ENCODE results near the gene ELL2. TPM values are rescaled to one million over a fixed set of nuclear protein-coding genes. Genes with fewer than 3 reads are reported as not detected.

Gene ELL2
- total RNA-seq, 1 experiment from 2014 or later: 27.5 TPM

DNA sequence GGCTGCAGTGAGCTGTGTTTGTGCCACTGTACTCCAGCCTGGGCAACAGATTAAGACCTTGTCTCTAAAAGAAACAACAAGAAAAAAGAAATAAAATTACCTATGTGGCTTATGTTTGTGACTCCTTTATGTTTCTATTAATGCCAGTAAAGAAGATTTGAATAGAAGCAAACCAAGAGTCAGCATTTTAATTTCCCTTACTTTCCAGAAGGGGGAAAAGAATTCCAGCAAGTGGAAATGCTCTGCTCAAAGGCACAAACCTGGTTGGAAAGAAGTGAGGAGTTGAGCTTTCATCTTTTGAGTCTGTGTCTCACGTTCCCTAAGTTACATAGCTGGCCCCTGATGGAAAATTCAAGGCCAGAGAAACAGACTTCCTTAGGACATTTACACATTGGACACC, 23.6 kb upstream of the ELL2 start:
- Histone ChIP-seq H3K18ac (ENCODE audit: insufficient read length, low read depth, low read length) (no peak overlapping the region), H3K23ac (ENCODE audit: insufficient read length, low read depth, low read length) (no peak overlapping the region), H3K79me1 (ENCODE audit: insufficient read depth, low read depth, low read length, poor library complexity, severe bottlenecking) (no peaks in the 10 kb centered on the region), H3K14ac (ENCODE audit: insufficient read depth, low read length) (no peak overlapping the region), H3K4ac (ENCODE audit: low read depth, low read length) (no peak overlapping the region), H4K5ac (ENCODE audit: insufficient read length, low read depth, low read length) (no peak overlapping the region), H2BK20ac (ENCODE audit: low read depth, low read length, poor library complexity, severe bottlenecking) (no peak overlapping the region), H2BK12ac (ENCODE audit: insufficient read length, low read depth, low read length) (no peak overlapping the region), H2AK5ac (ENCODE audit: insufficient read length, low read length) (no peak overlapping the region), H3K79me2 (ENCODE audit: insufficient read depth, low read length) (no peaks in the 10 kb centered on the region), H3K9me3 (ENCODE audit: control insufficient read depth, low read depth, low read length) (no peaks in the 10 kb centered on the region), H3K27me3 (ENCODE audit: insufficient read depth, low read length) (no peaks in the 10 kb centered on the region), H3K4me2 (ENCODE audit: insufficient read depth, insufficient read length, low read length) (no peak overlapping the region), H2BK5ac (ENCODE audit: insufficient read length, low read length) (no peak overlapping the region), H4K20me1 (ENCODE audit: control insufficient read depth, insufficient read depth, insufficient read length) (no peaks in the 10 kb centered on the region), H3K4me1 (ENCODE audit: insufficient read depth, low read length) (no peaks in the 10 kb centered on the region), H2BK15ac (ENCODE audit: low read depth, low read length) (no peak overlapping the region), H3T11ph (ENCODE audit: low read length) (no peak overlapping the region), H2BK120ac (ENCODE audit: low read depth, low read length, poor library complexity, severe bottlenecking) (no peak overlapping the region), H3K9ac (ENCODE audit: extremely low read depth, insufficient read length, low read length) (no peak overlapping the region), H3K56ac (ENCODE audit: insufficient read length, low read depth, low read length) (no peak overlapping the region), H4K8ac (replicated peaks; ENCODE audit: insufficient read length, low read depth, low read length) (no peak overlapping the region), H3K23me2 (ENCODE audit: insufficient read length, low read depth, low read length, poor library complexity, severe bottlenecking) (no peaks in the 10 kb centered on the region), H4K91ac (ENCODE audit: insufficient read length, low read depth, low read length) (no peak overlapping the region), H3K27ac (ENCODE audit: insufficient read length, low read depth, low read length) (no peak overlapping the region), H2AFZ (ENCODE audit: low read length) (no peak overlapping the region)
- H3K27me3 Mint-ChIP-seq (ENCODE audit: low read depth): no peaks in the 10 kb centered on the region
- H3K9me3 Mint-ChIP-seq: no peaks in the 10 kb centered on the region
- TF ChIP-seq, protein P1, sequence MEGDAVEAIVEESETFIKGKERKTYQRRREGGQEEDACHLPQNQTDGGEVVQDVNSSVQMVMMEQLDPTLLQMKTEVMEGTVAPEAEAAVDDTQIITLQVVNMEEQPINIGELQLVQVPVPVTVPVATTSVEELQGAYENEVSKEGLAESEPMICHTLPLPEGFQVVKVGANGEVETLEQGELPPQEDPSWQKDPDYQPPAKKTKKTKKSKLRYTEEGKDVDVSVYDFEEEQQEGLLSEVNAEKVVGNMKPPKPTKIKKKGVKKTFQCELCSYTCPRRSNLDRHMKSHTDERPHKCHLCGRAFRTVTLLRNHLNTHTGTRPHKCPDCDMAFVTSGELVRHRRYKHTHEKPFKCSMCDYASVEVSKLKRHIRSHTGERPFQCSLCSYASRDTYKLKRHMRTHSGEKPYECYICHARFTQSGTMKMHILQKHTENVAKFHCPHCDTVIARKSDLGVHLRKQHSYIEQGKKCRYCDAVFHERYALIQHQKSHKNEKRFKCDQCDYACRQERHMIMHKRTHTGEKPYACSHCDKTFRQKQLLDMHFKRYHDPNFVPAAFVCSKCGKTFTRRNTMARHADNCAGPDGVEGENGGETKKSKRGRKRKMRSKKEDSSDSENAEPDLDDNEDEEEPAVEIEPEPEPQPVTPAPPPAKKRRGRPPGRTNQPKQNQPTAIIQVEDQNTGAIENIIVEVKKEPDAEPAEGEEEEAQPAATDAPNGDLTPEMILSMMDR (conservative IDR thresholded peaks at IDR 0.05): peak; percentile 20; the same call in 2 of the 3 replicates
- H3K4me3 Mint-ChIP-seq: no peak overlapping the region
- no peak overlapping the region for H3K27ac Mint-ChIP-seq
- no peaks in the 10 kb centered on the region for H3K36me3 Mint-ChIP-seq (ENCODE audit: insufficient read depth in 1 of 3, low read depth in 3 of 3)
- WGBS (ENCODE audit: extremely low coverage, insufficient read length, low lambda C conversion rate): no CpG with 5 or more reads among the region's 1 CpG
- DNase-seq: no peak
- peaks cover 3 to 6% of the 10 kb centered on the region in 2 experiments for H3K4me1 Mint-ChIP-seq
